WERI-Rb-1 (cell line): ENCODE measurements around the gene STAT6.

Experiments
- DNase-seq: peaks from one replicate; pipeline ENCODE4 v3.0.0-alpha.2; 2020
- H3K27ac ChIP-seq: fragments of 250-450 bp; sonication (Bioruptor Pico); 2 replicates; pipeline ENCODE4 v1.5.1; 2020; ENCODE audit warnings: mild to moderate bottlenecking, moderate library complexity
- H3K27me3 ChIP-seq: fragments of 250-450 bp; sonication (Bioruptor Pico); 2 replicates; pipeline ENCODE4 v1.5.1; 2021; ENCODE audit warnings: mild to moderate bottlenecking, low read depth, moderate library complexity; ENCODE audit not compliant: insufficient read depth, severe bottlenecking
- H3K36me3 ChIP-seq: fragments of 250-450 bp; sonication (Bioruptor Pico); 2 replicates; pipeline ENCODE4 v1.5.1; 2020; ENCODE audit warnings: mild to moderate bottlenecking, moderate library complexity
- H3K4me3 ChIP-seq: 2 replicates; pipeline ENCODE4 v1.5.1; 2011; ENCODE audit warnings: low read depth, mild to moderate bottlenecking, control low read depth, low read length
- H3K9me3 ChIP-seq: fragments of 250-450 bp; sonication (Bioruptor Pico); 2 replicates; pipeline ENCODE4 v1.5.1; 2021; ENCODE audit warnings: mild to moderate bottlenecking, moderate library complexity; ENCODE audit not compliant: severe bottlenecking
- CTCF ChIP-seq: IDR thresholded peaks from 2 replicates; pipeline ENCODE4 v1.5.1; 2011; ENCODE audit warnings: low read depth, mild to moderate bottlenecking, control low read depth, inconsistent platforms, low read length

Gene STAT6

GRCh38 chr12:57119294-57120085 lies 8.3 kb upstream of the STAT6 start:
- Histone ChIP-seq H3K4me3 (no peak overlapping the region), H3K27me3 (no peaks in the 10 kb centered on the region), H3K9me3 (no peaks in the 10 kb centered on the region), H3K27ac (no peak overlapping the region), H3K36me3 (no peaks in the 10 kb centered on the region)
- no peak for TF ChIP-seq CTCF
- no peak for DNase-seq

GRCh38 chr12:57118711-57119271 lies 7.6 kb upstream of the STAT6 start:
- H3K36me3 ChIP-seq = no peaks in the 10 kb centered on the region
- no peaks in the 10 kb centered on the region for H3K27me3 ChIP-seq
- H3K27ac ChIP-seq = no peak overlapping the region
- DNase-seq = no peak
- no peak overlapping the region for H3K4me3 ChIP-seq
- H3K9me3 ChIP-seq = no peaks in the 10 kb centered on the region
- TF ChIP-seq CTCF = no peak

- no peak for DNase-seq
- H3K27ac ChIP-seq = no peak overlapping the region
- no peak for TF ChIP-seq CTCF
- no peaks in the 10 kb centered on the region for H3K36me3 ChIP-seq
- H3K4me3 ChIP-seq = no peak overlapping the region
- no peaks in the 10 kb centered on the region for H3K9me3 ChIP-seq
- no peaks in the 10 kb centered on the region for H3K27me3 ChIP-seq
Measured at GRCh38 chr12:57116580-57117281, 5.6 kb upstream of the STAT6 start.

- TF ChIP-seq CTCF = peak; percentile 82
- Histone ChIP-seq H3K36me3 (no peaks in the 10 kb centered on the region), H3K4me3 (peak overlapping the region; percentile 34; the same call in 1 of the 2 replicates), H3K27me3 (no peaks in the 10 kb centered on the region), H3K27ac (no peak overlapping the region), H3K9me3 (no peaks in the 10 kb centered on the region)
- peak; percentile 91 for DNase-seq
Measured at GRCh38 chr12:57112492-57113294, 1.5 kb upstream of the STAT6 start.

GRCh38 chr12:57110104-57111030 lies 795 bp downstream of the STAT6 start:
- Histone ChIP-seq H3K9me3 (no peaks in the 10 kb centered on the region), H3K27ac (no peak overlapping the region), H3K36me3 (no peaks in the 10 kb centered on the region), H3K27me3 (no peaks in the 10 kb centered on the region), H3K4me3 (no peak overlapping the region)
- no peak for DNase-seq
- no peak for TF ChIP-seq CTCF
